Measurements from ENCODE around the gene ARMC2. TPM values are rescaled to one million over a fixed set of nuclear protein-coding genes. Genes with fewer than 3 reads are reported as not detected.

ARMC2 gene
- total and polyA plus RNA-seq, 2 of the 4 experiments (the other 2 are of a cell fraction) = 0.72 to 3.9 TPM

- Histone ChIP-seq H4K8ac (ENCODE audit: low read depth in 2 of 2, low read length in 2 of 2) (no peak overlapping the region), H3K79me1 (ENCODE audit: low read depth in 1 of 2, low read length in 2 of 2) (peaks cover 14 to 29% of the 10 kb centered on the region in 2 experiments; a peak in 3 of 4 replicates), H2BK120ac (ENCODE audit: low read depth, low read length) (no peak overlapping the region), H3K4me1 (ENCODE audit: control insufficient read depth, insufficient read depth, low read length) (peaks cover 3% of the 10 kb centered on the region; the same call in 1 of the 2 replicates), H3K4me3 (ENCODE audit: insufficient read depth, low read depth, low read length) (no peak overlapping the region), H3K4ac (ENCODE audit: low read depth, low read length) (no peak overlapping the region), H2BK15ac (ENCODE audit: low read depth, low read length) (no peak overlapping the region), H2BK5ac (ENCODE audit: low read depth, low read length, poor library complexity, severe bottlenecking) (no peak overlapping the region), H3K4me2 (ENCODE audit: low read depth, low read length) (peak overlapping the region; percentile 44; the same call in 1 of the 2 replicates), H2AK5ac (ENCODE audit: low read depth, low read length) (no peak overlapping the region), H3K56ac (ENCODE audit: extremely low read depth, insufficient read depth, low read length) (no peak overlapping the region), H3K27me3 (ENCODE audit: control insufficient read depth, insufficient read depth, low read length) (no peaks in the 10 kb centered on the region), H3K9me3 (ENCODE audit: control insufficient read depth, insufficient read depth, low read length) (no peaks in the 10 kb centered on the region), H3K18ac (ENCODE audit: low read depth, low read length) (no peak overlapping the region), H3K9ac (ENCODE audit: low read depth, low read length) (no peak overlapping the region), H3K27ac (ENCODE audit: insufficient read depth, low read length) (no peak overlapping the region), H3K23ac (ENCODE audit: low read depth, low read length) (no peak overlapping the region), H3K14ac (replicated peaks; ENCODE audit: low read depth, low read length) (no peak overlapping the region; the same call in 1 of the 2 replicates), H4K5ac (ENCODE audit: low read depth, low read length) (no peak overlapping the region), H2AFZ (replicated peaks; ENCODE audit: low read length, poor library complexity) (no peak overlapping the region), H3K36me3 (ENCODE audit: control insufficient read depth, insufficient read depth, low read length) (no peaks in the 10 kb centered on the region), H4K20me1 (ENCODE audit: insufficient read depth, low read length) (peaks cover 3% of the 10 kb centered on the region), H4K91ac (ENCODE audit: insufficient read depth, low read depth, low read length) (no peak overlapping the region), H3K9me1 (ENCODE audit: insufficient read depth, low read length) (peaks cover 3% of the 10 kb centered on the region; the same call in 1 of the 2 replicates), H2BK20ac (ENCODE audit: low read depth, low read length) (no peak overlapping the region), H2AK9ac (replicated peaks; ENCODE audit: low read depth, low read length, poor library complexity) (no peak overlapping the region)
- in situ Hi-C loops (cut with MboI; ENCODE audit: low sequenced_read_pairs) (no loop called here), intact Hi-C loops (cut with micrococcal nuclease) (loop anchor here (5.0 kb wide), 3 partner anchors 65 to 465 kb away; no protein-coding TSS in a partner anchor), dilution Hi-C loops (cut with HindIII; ENCODE audit: low sequenced_read_pairs, unreplicated experiment) (no loop called here)
- WGBS, 2 experiments (ENCODE audit: extremely low coverage in 2 of 2, insufficient read length in 1 of 2) = no CpG with 5 or more reads among the region's 1 CpG
- ATAC-seq (ENCODE audit: low read depth) (no peak), DNase-seq (no peak)
- BruUV-seq (replicated peaks) = no TSS peak
- CTCF ChIA-PET = no interaction called here
- POLR2A ChIA-PET (ENCODE audit: unreplicated experiment) = no interaction called here
- no peak for TF ChIP-seq CEBPB (IDR thresholded peaks at IDR 0.05; ENCODE audit: low read depth, low read length)
- TF ChIP-seq POLR2A (IDR thresholded peaks at IDR 0.05; ENCODE audit: low read depth, low read length) = no peak
Observed at GRCh38 chr6:109006818-109007217, 158.6 kb downstream of the ARMC2 start.
